Raji (cell line): ENCODE measurements around the gene CATSPERZ.

Experiments
- POLR2A ChIP-seq: IDR thresholded peaks from 2 replicates; pipeline ENCODE4 v1.6.1; 2011; ENCODE audit warnings: low read depth, low read length, control low read depth; ENCODE audit not compliant: insufficient read depth

Gene CATSPERZ

DNA sequence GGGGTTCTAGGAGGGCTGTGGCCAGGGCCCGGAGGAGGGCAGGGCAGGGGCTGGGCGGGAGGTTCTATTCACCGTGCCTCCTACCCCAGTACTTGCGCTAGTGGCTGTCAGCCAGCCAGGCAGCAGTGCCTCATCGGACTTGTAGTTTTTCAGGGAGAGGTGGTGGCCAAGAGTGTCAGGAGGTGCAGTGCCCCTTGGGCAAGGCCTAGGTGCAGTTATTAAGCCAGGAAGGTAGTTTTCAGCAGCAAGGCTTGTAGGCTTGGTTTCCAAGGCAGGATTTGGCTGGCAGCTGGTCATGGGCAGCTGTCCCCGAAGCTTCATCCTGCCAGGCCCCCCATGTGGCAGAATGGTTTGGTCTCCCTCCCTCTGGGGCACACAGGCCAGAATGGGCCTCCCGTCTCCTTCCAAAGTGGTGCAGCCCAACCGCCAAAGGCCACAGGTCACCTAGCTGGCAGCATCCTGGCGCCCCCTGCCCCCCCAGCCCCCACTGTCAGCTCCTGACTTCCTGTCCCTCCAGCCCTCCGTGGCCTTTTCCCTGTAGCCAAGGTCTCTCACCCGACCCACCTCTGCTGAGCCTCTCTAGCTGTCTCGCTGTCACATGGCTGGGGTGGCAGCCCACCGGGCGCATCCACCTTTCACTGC, 48.3 kb downstream of the CATSPERZ start:
- TF ChIP-seq POLR2A: no peak

DNA sequence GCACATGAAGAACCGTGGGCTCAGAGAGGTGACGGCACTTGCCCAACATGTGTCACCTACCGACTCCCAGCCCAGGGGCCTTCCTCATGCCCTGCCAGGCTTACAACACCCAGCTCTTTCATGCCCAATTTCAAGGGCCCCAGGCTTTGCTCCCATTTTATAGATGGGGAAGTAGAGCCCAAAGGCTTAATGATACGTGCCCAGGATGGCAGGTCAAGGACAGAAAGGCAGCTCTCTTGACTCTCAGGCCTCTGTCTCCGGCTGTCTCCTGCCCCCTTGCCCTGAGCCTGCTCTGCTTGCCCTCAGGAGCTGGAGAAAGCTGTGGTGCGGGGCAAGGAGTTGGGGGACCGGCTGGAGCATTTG, 48.8 kb downstream of the CATSPERZ start:
- TF ChIP-seq POLR2A: no peak

DNA sequence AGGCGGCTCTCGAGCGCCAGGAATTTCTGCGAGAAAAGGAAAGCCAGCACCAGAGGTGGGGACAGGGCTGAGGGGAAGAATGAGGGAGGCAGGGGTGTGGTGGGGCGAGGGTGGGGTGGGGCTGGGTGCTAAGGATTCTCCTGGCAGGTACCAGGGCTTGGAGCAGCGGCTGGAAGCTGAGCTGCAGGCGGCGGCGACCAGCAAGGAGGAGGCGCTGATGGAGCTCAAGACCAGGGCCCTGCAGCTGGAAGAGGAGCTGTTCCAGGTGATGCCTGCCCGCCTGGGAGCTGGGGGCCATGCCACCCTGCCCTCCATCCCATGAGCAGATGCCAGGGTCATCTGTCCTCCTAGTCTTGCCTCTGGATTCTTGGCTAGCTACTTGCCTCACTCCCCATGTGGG, 49.2 kb downstream of the CATSPERZ start:
- no peak for TF ChIP-seq POLR2A

DNA sequence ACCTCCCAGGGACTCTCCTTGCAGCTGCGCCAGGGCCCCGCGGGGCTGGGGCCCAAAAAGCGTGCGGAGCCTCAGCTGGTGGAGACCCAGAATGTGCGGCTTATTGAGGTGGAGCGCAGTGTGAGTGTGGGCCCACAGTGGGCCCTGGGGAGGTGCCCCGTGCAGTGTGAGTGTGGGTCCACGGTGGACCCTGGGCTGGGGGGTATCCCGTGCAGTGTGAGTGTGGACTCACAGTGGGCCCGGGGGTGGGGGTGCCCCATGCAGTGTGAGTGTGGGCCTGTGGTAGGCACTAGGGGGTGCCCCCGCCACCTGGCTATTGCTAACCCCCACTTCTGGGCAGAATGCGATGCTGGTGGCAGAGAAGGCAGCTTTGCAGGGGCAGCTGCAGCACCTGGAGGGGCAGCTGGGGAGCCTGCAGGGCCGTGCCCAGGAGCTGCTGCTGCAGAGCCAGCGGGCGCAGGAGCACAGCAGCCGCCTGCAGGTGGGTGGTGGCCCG, 51.0 kb downstream of the CATSPERZ start:
- TF ChIP-seq POLR2A: no peak

DNA sequence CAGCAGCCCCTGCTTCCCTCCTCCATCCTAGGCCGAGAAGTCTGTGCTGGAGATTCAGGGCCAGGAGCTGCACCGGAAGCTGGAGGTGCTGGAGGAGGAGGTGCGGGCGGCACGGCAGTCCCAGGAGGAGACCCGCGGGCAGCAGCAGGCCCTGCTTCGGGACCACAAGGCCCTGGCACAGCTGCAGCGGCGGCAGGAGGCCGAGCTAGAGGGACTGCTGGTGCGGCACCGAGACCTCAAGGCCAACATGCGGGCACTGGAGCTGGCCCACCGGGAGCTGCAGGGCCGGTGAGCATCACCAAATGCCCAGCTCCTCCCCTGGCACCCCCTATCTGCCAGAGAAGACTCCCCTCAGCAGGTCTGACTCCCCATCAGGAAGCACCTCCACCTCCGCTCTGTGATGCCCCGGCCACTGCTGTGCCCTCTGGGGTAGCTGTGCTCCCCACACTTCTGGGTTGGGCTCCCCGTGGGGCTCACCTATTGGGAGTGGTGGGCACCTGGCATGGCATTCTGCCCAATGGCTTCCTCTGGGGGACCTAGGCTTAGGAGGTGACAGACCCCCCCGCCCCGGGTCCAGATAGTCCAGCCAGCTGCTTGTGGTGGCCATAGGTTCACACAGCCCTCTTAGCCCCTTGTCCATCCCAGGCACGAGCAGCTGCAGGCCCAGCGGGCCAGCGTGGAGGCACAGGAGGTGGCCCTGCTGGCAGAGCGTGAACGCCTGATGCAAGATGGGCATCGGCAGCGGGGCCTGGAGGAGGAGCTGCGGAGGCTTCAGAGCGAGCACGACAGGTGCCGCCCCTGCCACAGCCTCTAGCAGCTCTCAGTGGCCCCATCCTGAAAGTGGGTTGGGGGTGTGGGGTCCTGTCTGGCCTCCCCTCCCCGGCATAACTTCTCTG, 52.2 kb downstream of the CATSPERZ start:
- TF ChIP-seq POLR2A: no peak

DNA sequence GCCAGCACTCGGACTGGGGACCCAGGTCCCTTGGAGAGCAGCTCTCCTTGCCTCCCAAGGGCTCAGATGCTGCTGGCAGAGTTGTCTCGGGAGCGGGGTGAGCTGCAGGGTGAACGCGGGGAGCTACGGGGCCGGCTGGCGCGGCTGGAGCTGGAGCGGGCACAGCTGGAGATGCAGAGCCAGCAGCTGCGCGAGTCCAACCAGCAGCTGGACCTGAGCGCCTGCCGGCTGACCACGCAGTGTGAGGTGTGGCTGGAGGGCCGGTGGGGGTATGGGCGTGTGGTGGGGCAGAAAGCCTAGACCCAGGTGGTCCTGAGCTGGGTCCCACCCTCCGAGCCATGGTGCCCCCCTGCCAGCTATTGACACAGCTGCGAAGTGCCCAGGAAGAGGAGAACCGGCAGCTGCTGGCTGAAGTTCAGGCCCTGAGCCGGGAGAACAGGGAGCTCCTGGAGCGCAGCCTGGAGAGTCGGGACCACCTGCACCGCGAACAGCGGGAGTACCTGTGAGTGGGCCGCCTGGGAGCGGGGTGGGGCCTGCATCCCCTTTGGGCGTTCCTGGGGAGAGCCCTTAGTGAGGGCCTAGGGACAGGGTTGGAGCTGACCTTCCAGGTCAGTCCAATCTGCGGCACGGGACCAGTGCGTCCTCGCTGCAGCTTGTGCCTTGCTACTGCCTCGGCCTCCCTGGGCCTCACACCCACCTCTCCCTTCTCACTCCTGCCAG, 53.0 kb downstream of the CATSPERZ start:
- TF ChIP-seq POLR2A: no peak

DNA sequence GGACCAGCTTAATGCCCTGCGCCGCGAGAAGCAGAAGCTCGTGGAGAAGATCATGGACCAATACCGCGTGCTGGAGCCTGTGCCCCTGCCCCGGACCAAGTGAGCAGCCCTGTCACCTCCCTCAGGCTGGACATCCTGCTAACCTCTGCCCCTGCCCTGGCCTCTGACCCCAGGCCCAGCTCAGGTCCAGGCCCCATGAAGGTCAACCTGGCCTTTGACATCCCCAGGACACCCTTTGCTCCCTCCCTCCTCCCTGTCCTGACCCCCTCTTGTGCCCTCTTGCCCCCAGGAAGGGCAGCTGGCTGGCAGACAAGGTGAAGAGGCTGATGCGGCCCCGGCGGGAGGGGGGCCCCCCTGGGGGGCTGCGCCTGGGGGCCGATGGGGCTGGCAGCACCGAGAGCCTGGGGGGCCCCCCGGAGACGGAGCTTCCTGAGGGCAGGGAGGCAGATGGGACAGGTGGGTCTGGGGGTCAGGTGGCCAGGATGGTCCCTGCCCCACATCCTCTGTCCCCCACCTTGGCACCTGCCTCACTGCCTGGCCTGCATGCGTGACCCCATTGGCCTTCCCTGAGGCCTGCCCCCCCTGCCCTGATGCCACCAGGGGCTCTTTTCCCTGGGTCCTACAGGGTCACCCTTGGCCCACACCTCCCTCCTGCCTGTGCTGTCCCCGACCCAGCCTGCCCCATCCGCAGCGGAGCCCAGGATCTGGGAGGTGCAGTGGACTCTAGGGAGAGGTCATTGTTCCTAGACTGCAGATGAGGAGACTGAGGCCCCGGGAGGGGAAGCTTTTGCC, 53.8 kb downstream of the CATSPERZ start:
- TF ChIP-seq POLR2A: no peak
